Measurements from ENCODE around the gene SLC25A5. TPM values are rescaled to one million over a fixed set of nuclear protein-coding genes. Genes with fewer than 3 reads are reported as not detected.
"Not testable (repeated sequence)": the region's sequence is repeated elsewhere in the genome, so short reads cannot be mapped to it uniquely, and the experiment has no call there.

The SLC25A5 gene
- total and polyA plus RNA-seq, 5 donors from 2014 or later = 165 to 336 (median 262) TPM

GRCh38 chrX:119488749-119489148 is 20.5 kb downstream of the SLC25A5 start:
- H3K36me3 Mint-ChIP-seq = peaks cover 3% of the 10 kb centered on the region
- Histone ChIP-seq H3K4me1 (ENCODE audit: control insufficient read depth, insufficient read depth, low read length, poor library complexity, severe bottlenecking) (no peaks in the 10 kb centered on the region), H3K9me3 (ENCODE audit: control insufficient read depth in 2 of 2, low read length in 2 of 2) (no peaks in the 10 kb centered on the region), H3K27me3 (ENCODE audit: control insufficient read depth, insufficient read depth, low read length) (no peaks in the 10 kb centered on the region), H3K36me3 (ENCODE audit: control insufficient read depth, insufficient read depth, low read length) (no peaks in the 10 kb centered on the region), H3K4me3 (ENCODE audit: low read depth, low read length) (no peak overlapping the region), H3K27ac (ENCODE audit: insufficient read depth, low read length, poor library complexity, severe bottlenecking) (no peak overlapping the region)
- peaks cover 0 to 2% (median 0%) of the 10 kb centered on the region in 7 donors for H3K9me3 Mint-ChIP-seq
- H3K4me1 Mint-ChIP-seq = peaks cover 0 to 5% (median 5%) of the 10 kb centered on the region in 4 donors
- no peak overlapping the region for H3K4me3 Mint-ChIP-seq
- DNase-seq (peak; percentile 7 to 42 (median 31)), ATAC-seq (ENCODE audit: low read depth in 2 of 2) (no peak)
- peak overlapping the region in 1 of 3 donors; percentile 14 for H3K27ac Mint-ChIP-seq
- no peaks in the 10 kb centered on the region for H3K27me3 Mint-ChIP-seq

- Mint-ChIP-seq H3K4me1 (peaks cover 0 to 5% (median 5%) of the 10 kb centered on the region in 4 donors), H3K4me3 (no peak overlapping the region)
These were observed 21.2 kb downstream of the SLC25A5 start for GRCh38 chrX:119489212-119490074.

GRCh38 chrX:119492463-119492862 is 24.2 kb downstream of the SLC25A5 start:
- no peaks in the 10 kb centered on the region for H3K27me3 ChIP-seq (ENCODE audit: control insufficient read depth, insufficient read depth, low read length)
- Mint-ChIP-seq H3K4me3 (no peak overlapping the region), H3K27me3 (no peaks in the 10 kb centered on the region), H3K4me1 (peaks cover 5 to 13% (median 10%) of the 10 kb centered on the region in 4 donors), H3K27ac (no peak overlapping the region), H3K9me3 (peaks cover 0 to 1% (median 0%) of the 10 kb centered on the region in 7 donors), H3K36me3 (peaks cover 3% of the 10 kb centered on the region)
- no peak overlapping the region for H3K4me3 ChIP-seq (ENCODE audit: low read depth, low read length)
- H3K4me1 ChIP-seq (ENCODE audit: control insufficient read depth, insufficient read depth, low read length, poor library complexity, severe bottlenecking) = peaks cover 3% of the 10 kb centered on the region
- no peaks in the 10 kb centered on the region for H3K36me3 ChIP-seq (ENCODE audit: control insufficient read depth, insufficient read depth, low read length)
- no peak overlapping the region for H3K27ac ChIP-seq (ENCODE audit: insufficient read depth, low read length, poor library complexity, severe bottlenecking)
- ATAC-seq (ENCODE audit: low read depth in 2 of 2) (no peak), DNase-seq (no peak)
- no peaks in the 10 kb centered on the region for H3K9me3 ChIP-seq (ENCODE audit: control insufficient read depth in 2 of 2, low read length in 2 of 2)

More at GRCh38 chrX:119489212-119490074, 21.2 kb downstream of the SLC25A5 start:
- ATAC-seq (ENCODE audit: low read depth in 2 of 2) (no peak), DNase-seq (no peak)
- Histone ChIP-seq H3K36me3 (ENCODE audit: control insufficient read depth, insufficient read depth, low read length) (no peaks in the 10 kb centered on the region), H3K27me3 (ENCODE audit: control insufficient read depth, insufficient read depth, low read length) (no peaks in the 10 kb centered on the region), H3K4me1 (ENCODE audit: control insufficient read depth, insufficient read depth, low read length, poor library complexity, severe bottlenecking) (no peaks in the 10 kb centered on the region), H3K9me3 (ENCODE audit: control insufficient read depth in 2 of 2, low read length in 2 of 2) (no peaks in the 10 kb centered on the region), H3K4me3 (ENCODE audit: low read depth, low read length) (no peak overlapping the region), H3K27ac (ENCODE audit: insufficient read depth, low read length, poor library complexity, severe bottlenecking) (no peak overlapping the region)
- H3K36me3 Mint-ChIP-seq = peaks cover 3% of the 10 kb centered on the region
- H3K27ac Mint-ChIP-seq = no peak overlapping the region
- peaks cover 0 to 2% (median 0%) of the 10 kb centered on the region in 7 donors for H3K9me3 Mint-ChIP-seq
- H3K27me3 Mint-ChIP-seq = no peaks in the 10 kb centered on the region

- not testable (repeated sequence) for H3K36me3 Mint-ChIP-seq; H3K36me3 ChIP-seq (ENCODE audit: control insufficient read depth, insufficient read depth, low read length); H3K4me1 ChIP-seq (ENCODE audit: control insufficient read depth, insufficient read depth, low read length, poor library complexity, severe bottlenecking); H3K27ac Mint-ChIP-seq; ATAC-seq (ENCODE audit: low read depth in 2 of 2); H3K4me3 Mint-ChIP-seq; H3K27me3 Mint-ChIP-seq; H3K9me3 ChIP-seq (ENCODE audit: control insufficient read depth in 2 of 2, low read length in 2 of 2); H3K9me3 Mint-ChIP-seq; H3K4me3 ChIP-seq (ENCODE audit: low read depth, low read length); DNase-seq; H3K27ac ChIP-seq (ENCODE audit: insufficient read depth, low read length, poor library complexity, severe bottlenecking); H3K27me3 ChIP-seq (ENCODE audit: control insufficient read depth, insufficient read depth, low read length)
- peaks cover under 1 to 10% (median 8%) of the 10 kb centered on the region in 4 donors for H3K4me1 Mint-ChIP-seq
These were observed 25.7 kb downstream of the SLC25A5 start for GRCh38 chrX:119493851-119494495.

GRCh38 chrX:119495734-119496726 is 27.8 kb downstream of the SLC25A5 start:
- no peaks in the 10 kb centered on the region for H3K36me3 Mint-ChIP-seq

GRCh38 chrX:119497185-119497584 is 28.9 kb downstream of the SLC25A5 start:
- Histone ChIP-seq H3K36me3 (ENCODE audit: control insufficient read depth, insufficient read depth, low read length) (no peaks in the 10 kb centered on the region), H3K27ac (ENCODE audit: insufficient read depth, low read length, poor library complexity, severe bottlenecking) (no peak overlapping the region), H3K9me3 (ENCODE audit: control insufficient read depth in 2 of 2, low read length in 2 of 2) (no peaks in the 10 kb centered on the region), H3K27me3 (ENCODE audit: control insufficient read depth, insufficient read depth, low read length) (no peaks in the 10 kb centered on the region), H3K4me3 (ENCODE audit: low read depth, low read length) (no peak overlapping the region), H3K4me1 (ENCODE audit: control insufficient read depth, insufficient read depth, low read length, poor library complexity, severe bottlenecking) (peaks cover 6% of the 10 kb centered on the region)
- peaks cover 4% of the 10 kb centered on the region for H3K27me3 Mint-ChIP-seq
- DNase-seq (no peak), ATAC-seq (ENCODE audit: low read depth in 2 of 2) (no peak)
- H3K4me3 Mint-ChIP-seq = no peak overlapping the region
- H3K27ac Mint-ChIP-seq = no peak overlapping the region
- H3K9me3 Mint-ChIP-seq = no peaks in the 10 kb centered on the region
- no peaks in the 10 kb centered on the region for H3K36me3 Mint-ChIP-seq
- H3K4me1 Mint-ChIP-seq = peaks cover 0 to 22% (median 7%) of the 10 kb centered on the region in 4 donors

More at GRCh38 chrX:119495734-119496726, 27.8 kb downstream of the SLC25A5 start:
- Mint-ChIP-seq H3K27me3 (peaks cover 4% of the 10 kb centered on the region), H3K9me3 (no peaks in the 10 kb centered on the region), H3K4me3 (peak overlapping the region in 1 of 4 donors; percentile 11), H3K27ac (peak overlapping the region; percentile 77 to 90 (median 81)), H3K4me1 (peaks cover 0 to 14% (median 8%) of the 10 kb centered on the region in 4 donors)
- peak; percentile 34 to 70 for ATAC-seq (ENCODE audit: low read depth in 2 of 2)
- peak in 2 of 3 donors; percentile 22 to 42 for DNase-seq
- H3K4me1 ChIP-seq (ENCODE audit: control insufficient read depth, insufficient read depth, low read length, poor library complexity, severe bottlenecking) = peaks cover 3% of the 10 kb centered on the region
- H3K4me3 ChIP-seq (ENCODE audit: low read depth, low read length) = no peak overlapping the region
- H3K27ac ChIP-seq (ENCODE audit: insufficient read depth, low read length, poor library complexity, severe bottlenecking) = no peak overlapping the region
- no peaks in the 10 kb centered on the region for H3K36me3 ChIP-seq (ENCODE audit: control insufficient read depth, insufficient read depth, low read length)
- H3K27me3 ChIP-seq (ENCODE audit: control insufficient read depth, insufficient read depth, low read length) = no peaks in the 10 kb centered on the region
- H3K9me3 ChIP-seq (ENCODE audit: control insufficient read depth in 2 of 2, low read length in 2 of 2) = no peaks in the 10 kb centered on the region
